Measurements from ENCODE around the gene CHST15. TPM values are rescaled to one million over a fixed set of nuclear protein-coding genes. Genes with fewer than 3 reads are reported as not detected.
"Not testable (repeated sequence)": the region's sequence is repeated elsewhere in the genome, so short reads cannot be mapped to it uniquely, and the experiment has no call there.

The CHST15 gene
- total RNA-seq, 5 donors from 2014 or later (not counting 1 experiment from before 2014, with no cell fraction given) = 0.95 to 4.2 (median 1.3) TPM

DNA sequence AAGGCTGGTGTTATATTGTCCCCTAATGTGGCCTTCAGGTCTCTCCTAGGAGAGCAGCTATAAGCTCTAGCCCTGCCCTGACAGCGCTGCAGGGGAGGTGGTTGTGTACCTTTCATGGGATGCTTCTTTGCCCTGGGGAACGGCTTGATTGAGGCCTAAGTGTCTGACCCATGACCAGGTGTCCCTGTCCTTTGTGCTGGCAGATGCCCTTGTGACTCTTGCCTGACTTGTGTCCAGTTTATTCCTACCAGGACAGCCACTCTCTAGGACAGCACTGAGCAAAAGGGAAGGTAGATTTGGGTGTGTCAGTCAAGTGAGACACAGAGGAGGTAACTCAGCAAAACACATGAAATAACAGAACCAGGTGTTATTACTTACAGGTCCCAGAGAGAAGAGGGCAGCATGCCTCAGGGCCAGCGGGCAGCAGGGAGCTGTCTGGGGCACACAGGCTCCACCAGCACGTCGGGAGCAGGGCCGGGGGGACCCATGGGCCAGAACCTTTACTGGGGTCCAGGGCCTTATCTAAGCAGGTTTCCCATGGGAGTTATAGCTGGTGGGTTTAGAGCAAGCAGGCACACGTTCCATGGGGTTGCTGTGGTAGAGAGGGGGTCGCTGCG lies 10.7 kb upstream of the CHST15 start:
- DNase-seq = no peak
- peaks cover 0 to 5% of the 10 kb centered on the region in 2 donors for H3K27me3 Mint-ChIP-seq
- Histone ChIP-seq H3K9me3 (no peaks in the 10 kb centered on the region), H3K4me1 (ENCODE audit: control insufficient read depth in 1 of 2, extremely low read depth in 1 of 2, insufficient read depth in 2 of 2, low read length in 2 of 2) (no peaks in the 10 kb centered on the region), H3K36me3 (ENCODE audit: control insufficient read depth in 2 of 2, extremely low read depth in 1 of 2, insufficient read depth in 1 of 2, low read length in 1 of 2) (no peaks in the 10 kb centered on the region), H3K27me3 (replicated peaks in 1 of 2; ENCODE audit: control insufficient read depth in 2 of 2, extremely low read depth in 1 of 2, insufficient read depth in 2 of 2, low read length in 1 of 2) (peaks cover 0 to 28% of the 10 kb centered on the region in 2 experiments), H3K27ac (ENCODE audit: low read length) (no peak overlapping the region), H3K4me3 (ENCODE audit: control insufficient read depth in 1 of 2, extremely low read depth in 1 of 2, low read length in 1 of 2) (no peak overlapping the region)
- no peak overlapping the region for H3K4me3 Mint-ChIP-seq
- H3K9me3 Mint-ChIP-seq = peaks cover 0 to 7% (median 3%) of the 10 kb centered on the region in 3 donors
- 79% methylated on average over 9 of the region's 9 CpGs for WGBS (ENCODE audit: insufficient coverage)
- H3K27ac Mint-ChIP-seq = no peak overlapping the region
- H3K4me1 Mint-ChIP-seq = peaks cover 0 to 5% (median 0%) of the 10 kb centered on the region in 3 donors
- ATAC-seq (replicated peaks in 1 of 4) = no peak
- H3K36me3 Mint-ChIP-seq = no peaks in the 10 kb centered on the region
- ChIA-PET POLR2A (no interaction called here), CTCF (no interaction called here)

DNA sequence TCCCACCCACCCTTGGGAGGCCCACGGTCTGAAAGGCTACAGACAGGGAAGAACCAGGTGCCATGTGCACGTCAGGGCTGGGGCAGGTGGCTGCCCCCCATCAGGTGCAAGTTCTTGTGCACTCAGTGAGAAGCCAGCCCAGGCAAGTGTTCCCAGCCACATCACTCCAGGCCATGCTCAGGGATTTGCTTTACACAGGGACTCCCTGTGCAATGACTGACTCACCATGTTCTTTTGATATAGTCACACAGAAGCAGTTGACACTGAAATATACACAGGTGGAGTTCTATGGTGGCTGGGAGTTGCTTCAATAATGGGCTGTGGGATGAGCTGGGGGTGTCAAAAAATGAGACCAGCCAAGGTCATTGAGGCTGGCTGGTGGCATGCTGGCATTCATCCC lies 8.0 kb upstream of the CHST15 start:
- DNase-seq = no peak

DNA sequence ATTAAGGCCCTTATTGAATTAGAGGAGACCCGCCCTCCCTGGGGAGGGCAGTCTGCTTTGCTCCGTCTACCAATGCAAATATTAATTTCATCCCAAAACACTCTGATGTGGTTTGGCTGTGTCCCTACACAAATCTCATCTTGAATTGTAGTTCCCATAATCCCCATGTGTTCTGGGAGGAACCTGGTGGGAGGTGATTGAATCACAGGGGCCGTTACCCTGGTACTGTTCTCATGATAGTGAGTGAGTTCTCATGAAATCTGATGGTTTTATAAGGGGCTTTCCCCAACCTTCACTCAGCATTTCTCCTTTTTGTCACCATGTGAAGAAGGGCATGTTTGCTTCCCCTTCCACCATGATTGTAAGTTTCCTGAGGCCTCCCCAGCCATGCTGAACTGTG lies 7.3 kb upstream of the CHST15 start:
- H3K27me3 Mint-ChIP-seq = peaks cover 9 to 10% of the 10 kb centered on the region in 2 donors
- not testable (repeated sequence) for H3K9me3 Mint-ChIP-seq, DNase-seq

More for the DNA sequence above, 8.0 kb upstream of the CHST15 start:
- H3K4me3 Mint-ChIP-seq = no peak overlapping the region
- peaks cover 0 to under 1% (median 0%) of the 10 kb centered on the region in 3 donors for H3K4me1 Mint-ChIP-seq
- 71% methylated on average over 2 of the region's 2 CpGs for WGBS (ENCODE audit: insufficient coverage)
- ChIA-PET CTCF (no interaction called here), POLR2A (no interaction called here)
- no peak overlapping the region for H3K4me3 ChIP-seq (ENCODE audit: control insufficient read depth in 1 of 2, extremely low read depth in 1 of 2, low read length in 1 of 2)
- H3K9me3 ChIP-seq = no peaks in the 10 kb centered on the region
- no peaks in the 10 kb centered on the region for H3K36me3 Mint-ChIP-seq
- peaks cover 4 to 22% of the 10 kb centered on the region in 2 experiments for H3K27me3 ChIP-seq (replicated peaks in 1 of 2; ENCODE audit: control insufficient read depth in 2 of 2, extremely low read depth in 1 of 2, insufficient read depth in 2 of 2, low read length in 1 of 2)
- H3K27ac Mint-ChIP-seq = no peak overlapping the region
- ATAC-seq (replicated peaks in 1 of 4) = no peak
- H3K27ac ChIP-seq (ENCODE audit: low read length) = no peak overlapping the region
- no peaks in the 10 kb centered on the region for H3K36me3 ChIP-seq (ENCODE audit: control insufficient read depth in 2 of 2, extremely low read depth in 1 of 2, insufficient read depth in 1 of 2, low read length in 1 of 2)
- peaks cover 0 to 7% (median 3%) of the 10 kb centered on the region in 3 donors for H3K9me3 Mint-ChIP-seq
- peaks cover 3 to 4% of the 10 kb centered on the region in 2 donors for H3K27me3 Mint-ChIP-seq
- H3K4me1 ChIP-seq (ENCODE audit: control insufficient read depth in 1 of 2, extremely low read depth in 1 of 2, insufficient read depth in 2 of 2, low read length in 2 of 2) = no peaks in the 10 kb centered on the region

DNA sequence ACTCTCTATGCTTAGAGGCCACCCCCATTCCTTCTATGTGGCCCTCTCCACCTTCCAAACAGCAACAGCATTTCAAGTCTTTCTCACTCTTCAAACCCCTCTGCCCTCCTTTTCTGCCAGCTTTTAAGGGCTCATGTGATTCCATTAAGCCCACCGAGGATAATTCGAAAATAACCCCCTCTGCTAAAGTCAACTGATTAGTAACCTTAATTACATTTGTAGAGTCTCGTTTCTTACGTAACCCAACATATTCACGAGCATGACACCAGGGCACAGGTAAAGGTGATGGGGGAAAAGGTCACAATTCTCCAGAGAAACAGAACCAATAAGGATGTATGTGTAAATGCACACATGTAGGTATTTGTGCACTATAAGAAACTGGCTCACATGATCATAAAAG lies 6.7 kb upstream of the CHST15 start:
- no peak for ATAC-seq (replicated peaks in 1 of 4)
- H3K27ac Mint-ChIP-seq = no peak overlapping the region
- no CpG with 5 or more reads among the region's 5 CpGs for WGBS (ENCODE audit: insufficient coverage)

More for the DNA sequence above, 7.3 kb upstream of the CHST15 start:
- POLR2A ChIA-PET; H3K4me3 ChIP-seq (ENCODE audit: control insufficient read depth in 1 of 2, extremely low read depth in 1 of 2, low read length in 1 of 2); ATAC-seq (replicated peaks in 1 of 4); H3K4me1 ChIP-seq (ENCODE audit: control insufficient read depth in 1 of 2, extremely low read depth in 1 of 2, insufficient read depth in 2 of 2, low read length in 2 of 2); CTCF ChIA-PET; H3K27ac Mint-ChIP-seq; H3K27ac ChIP-seq (ENCODE audit: low read length); H3K36me3 Mint-ChIP-seq; H3K4me3 Mint-ChIP-seq; H3K4me1 Mint-ChIP-seq; H3K36me3 ChIP-seq (ENCODE audit: control insufficient read depth in 2 of 2, extremely low read depth in 1 of 2, insufficient read depth in 1 of 2, low read length in 1 of 2); H3K9me3 ChIP-seq: not testable (repeated sequence)
- peaks cover 4 to 29% of the 10 kb centered on the region in 2 experiments for H3K27me3 ChIP-seq (replicated peaks in 1 of 2; ENCODE audit: control insufficient read depth in 2 of 2, extremely low read depth in 1 of 2, insufficient read depth in 2 of 2, low read length in 1 of 2)
- WGBS (ENCODE audit: insufficient coverage) = no CpG with 5 or more reads among the region's 3 CpGs

DNA sequence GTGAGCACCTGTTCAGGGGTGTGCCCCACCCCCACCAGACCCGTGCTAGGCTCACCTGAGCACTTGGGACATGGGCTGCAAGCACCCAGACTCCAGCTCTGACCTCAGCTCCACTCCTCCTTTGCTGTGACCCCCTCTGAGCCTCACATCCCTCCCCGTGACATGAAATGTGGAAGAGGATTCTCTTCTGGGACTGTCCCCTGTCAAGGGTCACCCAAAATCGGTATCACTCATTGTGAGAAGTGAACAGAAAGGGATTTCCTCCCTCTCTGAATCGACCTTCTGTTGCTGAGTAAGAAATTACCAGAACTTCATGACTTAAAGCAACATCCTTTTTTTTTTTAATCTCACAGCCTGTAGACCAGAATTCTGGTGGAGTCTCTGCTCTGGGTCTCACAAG lies 6.2 kb upstream of the CHST15 start:
- CTCF ChIA-PET = no interaction called here
- Mint-ChIP-seq H3K9me3 (peaks cover 0 to 7% (median 3%) of the 10 kb centered on the region in 3 donors), H3K36me3 (no peaks in the 10 kb centered on the region), H3K4me1 (peaks cover 0 to 1% (median under 1%) of the 10 kb centered on the region in 3 donors), H3K27me3 (peaks cover 11 to 20% of the 10 kb centered on the region in 2 donors), H3K27ac (no peak overlapping the region), H3K4me3 (no peak overlapping the region)
- no peaks in the 10 kb centered on the region for H3K36me3 ChIP-seq (ENCODE audit: control insufficient read depth in 2 of 2, extremely low read depth in 1 of 2, insufficient read depth in 1 of 2, low read length in 1 of 2)
- H3K27ac ChIP-seq (ENCODE audit: low read length) = no peak overlapping the region
- H3K4me1 ChIP-seq (ENCODE audit: control insufficient read depth in 1 of 2, extremely low read depth in 1 of 2, insufficient read depth in 2 of 2, low read length in 2 of 2) = no peaks in the 10 kb centered on the region
- H3K27me3 ChIP-seq (replicated peaks in 1 of 2; ENCODE audit: control insufficient read depth in 2 of 2, extremely low read depth in 1 of 2, insufficient read depth in 2 of 2, low read length in 1 of 2) = peaks cover 9 to 30% of the 10 kb centered on the region in 2 experiments
- no CpG with 5 or more reads among the region's 4 CpGs for WGBS (ENCODE audit: insufficient coverage)
- no peak for DNase-seq
- POLR2A ChIA-PET = no interaction called here
- H3K9me3 ChIP-seq = no peaks in the 10 kb centered on the region
- no peak overlapping the region for H3K4me3 ChIP-seq (ENCODE audit: control insufficient read depth in 1 of 2, extremely low read depth in 1 of 2, low read length in 1 of 2)
- no peak for ATAC-seq (replicated peaks in 1 of 4)

More for the DNA sequence above, 6.7 kb upstream of the CHST15 start:
- no peak overlapping the region for H3K4me3 Mint-ChIP-seq
- no peaks in the 10 kb centered on the region for H3K4me1 Mint-ChIP-seq
- H3K9me3 Mint-ChIP-seq = peaks cover 0 to 7% (median 3%) of the 10 kb centered on the region in 3 donors
- POLR2A ChIA-PET = no interaction called here
- no peak overlapping the region for H3K4me3 ChIP-seq (ENCODE audit: control insufficient read depth in 1 of 2, extremely low read depth in 1 of 2, low read length in 1 of 2)
- no peak for DNase-seq
- H3K36me3 ChIP-seq (ENCODE audit: control insufficient read depth in 2 of 2, extremely low read depth in 1 of 2, insufficient read depth in 1 of 2, low read length in 1 of 2) = no peaks in the 10 kb centered on the region
- H3K9me3 ChIP-seq = no peaks in the 10 kb centered on the region
- peaks cover 9 to 14% of the 10 kb centered on the region in 2 donors for H3K27me3 Mint-ChIP-seq
- H3K4me1 ChIP-seq (ENCODE audit: control insufficient read depth in 1 of 2, extremely low read depth in 1 of 2, insufficient read depth in 2 of 2, low read length in 2 of 2) = no peaks in the 10 kb centered on the region
- H3K27ac ChIP-seq (ENCODE audit: low read length) = no peak overlapping the region
- no peaks in the 10 kb centered on the region for H3K36me3 Mint-ChIP-seq
- CTCF ChIA-PET = no interaction called here
- H3K27me3 ChIP-seq (replicated peaks in 1 of 2; ENCODE audit: control insufficient read depth in 2 of 2, extremely low read depth in 1 of 2, insufficient read depth in 2 of 2, low read length in 1 of 2) = peaks cover 6 to 28% of the 10 kb centered on the region in 2 experiments

DNA sequence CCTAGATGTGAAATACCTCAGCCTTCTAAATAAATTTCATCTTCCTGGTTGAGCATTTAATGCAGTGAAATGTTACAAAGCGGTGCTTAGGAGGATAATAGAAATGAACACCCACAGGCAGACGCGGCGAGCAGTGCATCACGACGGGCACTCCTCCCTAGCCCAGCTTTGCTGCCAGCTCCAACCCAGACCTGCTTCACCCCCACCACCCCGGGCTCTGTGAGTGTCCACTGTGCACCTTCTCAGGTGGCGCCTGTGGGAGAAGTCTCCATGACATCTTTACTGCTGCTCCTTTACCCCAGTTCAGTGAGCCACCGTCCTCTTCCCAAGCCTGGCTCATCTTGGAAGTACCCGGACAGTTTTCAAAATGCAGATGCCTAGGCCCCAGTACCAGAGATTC lies 5.2 kb upstream of the CHST15 start:
- Mint-ChIP-seq H3K36me3 (no peaks in the 10 kb centered on the region), H3K9me3 (no peaks in the 10 kb centered on the region), H3K4me3 (no peak overlapping the region), H3K27me3 (peaks cover 12 to 29% of the 10 kb centered on the region in 2 donors), H3K4me1 (peaks cover 0 to 4% (median 3%) of the 10 kb centered on the region in 3 donors), H3K27ac (no peak overlapping the region)
- DNase-seq = no peak
- Histone ChIP-seq H3K9me3 (no peaks in the 10 kb centered on the region), H3K4me3 (ENCODE audit: control insufficient read depth in 1 of 2, extremely low read depth in 1 of 2, low read length in 1 of 2) (no peak overlapping the region), H3K27me3 (replicated peaks in 1 of 2; ENCODE audit: control insufficient read depth in 2 of 2, extremely low read depth in 1 of 2, insufficient read depth in 2 of 2, low read length in 1 of 2) (peaks cover 10 to 40% of the 10 kb centered on the region in 2 experiments), H3K36me3 (ENCODE audit: control insufficient read depth in 2 of 2, extremely low read depth in 1 of 2, insufficient read depth in 1 of 2, low read length in 1 of 2) (no peaks in the 10 kb centered on the region), H3K4me1 (ENCODE audit: control insufficient read depth in 1 of 2, extremely low read depth in 1 of 2, insufficient read depth in 2 of 2, low read length in 2 of 2) (no peaks in the 10 kb centered on the region), H3K27ac (ENCODE audit: low read length) (no peak overlapping the region)
- WGBS (ENCODE audit: insufficient coverage) = 91% methylated on average over 9 of the region's 10 CpGs
- ChIA-PET CTCF (no interaction called here), POLR2A (no interaction called here)
- ATAC-seq (replicated peaks in 1 of 4) = no peak
